PFSK-1 (cell line): Measurements from ENCODE around the gene RASA4B.

Experiments used
- SIN3A ChIP-seq: IDR thresholded peaks from 2 replicates; pipeline ENCODE4 v1.6.1; 2012; ENCODE audit warnings: mild to moderate bottlenecking, low read length, moderate library complexity, borderline replicate concordance; ENCODE audit not compliant: insufficient read depth
- TAF1 ChIP-seq: IDR thresholded peaks from 2 replicates; pipeline ENCODE4 v1.6.1; 2012; ENCODE audit warnings: low read length, control low read depth, borderline replicate concordance; ENCODE audit not compliant: insufficient read depth
- TF ChIP-seq, protein P1 (sequence below), 2 experiments: IDR thresholded peaks; 2 replicates each; pipeline versions ENCODE4 v1.6.1 to v1.8.0; 2011 to 2012; ENCODE audit warnings: low read depth in 2 of 2, low read length in 2 of 2, control low read depth in 1 of 2, inconsistent platforms in 1 of 2, mild to moderate bottlenecking in 1 of 2, moderate library complexity in 1 of 2; ENCODE audit not compliant: insufficient read depth in 1 of 2

DNA sequence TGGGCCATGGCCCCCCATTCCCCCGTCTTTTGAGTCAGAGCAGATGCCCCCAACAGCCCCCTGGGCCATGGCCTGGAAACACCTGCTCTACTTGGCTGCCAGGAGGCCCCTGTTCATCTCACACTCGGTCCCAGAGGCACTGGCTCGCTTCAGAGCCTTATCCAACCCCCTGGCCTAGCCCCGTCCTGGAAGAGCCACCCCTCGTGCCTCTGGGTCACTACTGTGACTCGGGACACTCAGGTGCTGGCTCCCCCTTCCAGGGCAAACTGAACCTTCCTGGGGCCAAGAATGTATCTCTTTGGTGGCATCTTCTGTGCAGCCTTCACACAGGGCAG is 45.8 kb downstream of the RASA4B start:
- TF ChIP-seq SIN3A = no peak
- no peak for TF ChIP-seq TAF1
- TF ChIP-seq, protein P1, sequence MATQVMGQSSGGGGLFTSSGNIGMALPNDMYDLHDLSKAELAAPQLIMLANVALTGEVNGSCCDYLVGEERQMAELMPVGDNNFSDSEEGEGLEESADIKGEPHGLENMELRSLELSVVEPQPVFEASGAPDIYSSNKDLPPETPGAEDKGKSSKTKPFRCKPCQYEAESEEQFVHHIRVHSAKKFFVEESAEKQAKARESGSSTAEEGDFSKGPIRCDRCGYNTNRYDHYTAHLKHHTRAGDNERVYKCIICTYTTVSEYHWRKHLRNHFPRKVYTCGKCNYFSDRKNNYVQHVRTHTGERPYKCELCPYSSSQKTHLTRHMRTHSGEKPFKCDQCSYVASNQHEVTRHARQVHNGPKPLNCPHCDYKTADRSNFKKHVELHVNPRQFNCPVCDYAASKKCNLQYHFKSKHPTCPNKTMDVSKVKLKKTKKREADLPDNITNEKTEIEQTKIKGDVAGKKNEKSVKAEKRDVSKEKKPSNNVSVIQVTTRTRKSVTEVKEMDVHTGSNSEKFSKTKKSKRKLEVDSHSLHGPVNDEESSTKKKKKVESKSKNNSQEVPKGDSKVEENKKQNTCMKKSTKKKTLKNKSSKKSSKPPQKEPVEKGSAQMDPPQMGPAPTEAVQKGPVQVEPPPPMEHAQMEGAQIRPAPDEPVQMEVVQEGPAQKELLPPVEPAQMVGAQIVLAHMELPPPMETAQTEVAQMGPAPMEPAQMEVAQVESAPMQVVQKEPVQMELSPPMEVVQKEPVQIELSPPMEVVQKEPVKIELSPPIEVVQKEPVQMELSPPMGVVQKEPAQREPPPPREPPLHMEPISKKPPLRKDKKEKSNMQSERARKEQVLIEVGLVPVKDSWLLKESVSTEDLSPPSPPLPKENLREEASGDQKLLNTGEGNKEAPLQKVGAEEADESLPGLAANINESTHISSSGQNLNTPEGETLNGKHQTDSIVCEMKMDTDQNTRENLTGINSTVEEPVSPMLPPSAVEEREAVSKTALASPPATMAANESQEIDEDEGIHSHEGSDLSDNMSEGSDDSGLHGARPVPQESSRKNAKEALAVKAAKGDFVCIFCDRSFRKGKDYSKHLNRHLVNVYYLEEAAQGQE (IDR thresholded peaks at IDR 0.05; ENCODE audit: insufficient read depth in 1 of 2, low read depth in 2 of 2, low read length in 2 of 2) = no peak
